Gastrocnemius medialis (tissue), 4 donors: ENCODE results near the gene CADPS.

Source experiments
- POLR2A ChIP-seq, 2 donors: fragments of 450-650 bp; IDR thresholded peaks; one replicate each; pipeline ENCODE4 v1.6.1; 2017; ENCODE audit warnings: antibody characterized with exemption in 2 of 2, mild to moderate bottlenecking in 2 of 2, moderate library complexity in 2 of 2
- TF ChIP-seq, protein P1 (sequence below), 5 experiments: fragments of 450-650 bp in 3 of 5; fragments of 200-600 bp in 2 of 5; sonication (generic) in 2 of 5; IDR thresholded peaks in 4 of 5; conservative IDR thresholded peaks in 1 of 5; 1 replicate in 4 of 5; 2 replicates in 1 of 5; pipeline ENCODE4 v1.5.1; 2016 to 2019; ENCODE audit warnings: antibody characterized with exemption in 5 of 5, mild to moderate bottlenecking in 3 of 5, moderate library complexity in 3 of 5

DNA sequence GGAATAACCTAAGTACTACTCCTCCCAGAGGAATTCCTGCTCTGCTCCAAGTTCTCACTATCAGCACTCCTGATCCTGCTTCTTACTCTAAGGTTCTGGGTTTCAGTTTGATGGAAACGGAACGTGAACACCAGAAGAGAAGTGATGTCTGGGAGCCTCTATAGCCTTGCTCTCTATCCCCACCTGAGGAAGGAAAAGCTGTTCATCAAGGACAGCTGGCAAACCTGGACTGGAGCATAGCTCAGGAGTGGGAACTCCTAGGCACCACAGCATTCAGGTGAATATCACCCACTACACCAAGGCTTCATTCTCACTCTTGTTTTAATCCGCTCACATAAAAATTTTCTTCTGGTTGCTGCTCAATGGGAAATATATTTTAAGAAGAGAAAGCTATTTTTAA, 13.0 kb upstream of the CADPS start:
- TF ChIP-seq POLR2A (IDR thresholded peaks at IDR 0.05) = no peak
- TF ChIP-seq, protein P1, sequence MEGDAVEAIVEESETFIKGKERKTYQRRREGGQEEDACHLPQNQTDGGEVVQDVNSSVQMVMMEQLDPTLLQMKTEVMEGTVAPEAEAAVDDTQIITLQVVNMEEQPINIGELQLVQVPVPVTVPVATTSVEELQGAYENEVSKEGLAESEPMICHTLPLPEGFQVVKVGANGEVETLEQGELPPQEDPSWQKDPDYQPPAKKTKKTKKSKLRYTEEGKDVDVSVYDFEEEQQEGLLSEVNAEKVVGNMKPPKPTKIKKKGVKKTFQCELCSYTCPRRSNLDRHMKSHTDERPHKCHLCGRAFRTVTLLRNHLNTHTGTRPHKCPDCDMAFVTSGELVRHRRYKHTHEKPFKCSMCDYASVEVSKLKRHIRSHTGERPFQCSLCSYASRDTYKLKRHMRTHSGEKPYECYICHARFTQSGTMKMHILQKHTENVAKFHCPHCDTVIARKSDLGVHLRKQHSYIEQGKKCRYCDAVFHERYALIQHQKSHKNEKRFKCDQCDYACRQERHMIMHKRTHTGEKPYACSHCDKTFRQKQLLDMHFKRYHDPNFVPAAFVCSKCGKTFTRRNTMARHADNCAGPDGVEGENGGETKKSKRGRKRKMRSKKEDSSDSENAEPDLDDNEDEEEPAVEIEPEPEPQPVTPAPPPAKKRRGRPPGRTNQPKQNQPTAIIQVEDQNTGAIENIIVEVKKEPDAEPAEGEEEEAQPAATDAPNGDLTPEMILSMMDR (IDR thresholded peaks at IDR 0.05 in 4 of 5, conservative IDR thresholded peaks at IDR 0.05 in 1 of 5) = no peak
